Testis (tissue), 2 donors: ENCODE measurements around the gene NTM.

Experiments used
- CTCF ChIP-seq, 3 experiments: fragments of 450-650 bp in 2 of 3; fragments of 200-600 bp in 1 of 3; sonication (generic) in 1 of 3; IDR thresholded peaks; one replicate each; pipeline ENCODE4 v1.5.1; 2016 to 2019; ENCODE audit warnings: antibody characterized with exemption in 3 of 3, mild to moderate bottlenecking in 2 of 3, moderate library complexity in 1 of 3
- POLR2A ChIP-seq: fragments of 450-650 bp; IDR thresholded peaks from one replicate; pipeline ENCODE4 v1.6.1; 2017; ENCODE audit warnings: antibody characterized with exemption, mild to moderate bottlenecking, moderate library complexity

GRCh38 chr11:131858505-131858904, 488.1 kb downstream of the NTM start:
- TF ChIP-seq POLR2A (no peak), CTCF (IDR thresholded peaks at IDR 0.05) (no peak)
